Activated CD8-positive, alpha-beta memory T cell treated with anti-CD3 and anti-CD28 coated beads for 24 hours (primary cell): ENCODE data around the gene PASK.

Experiments
- DNase-seq: peaks from one replicate; pipeline ENCODE4 v3.0.0-alpha.2; 2020

PASK gene

DNA sequence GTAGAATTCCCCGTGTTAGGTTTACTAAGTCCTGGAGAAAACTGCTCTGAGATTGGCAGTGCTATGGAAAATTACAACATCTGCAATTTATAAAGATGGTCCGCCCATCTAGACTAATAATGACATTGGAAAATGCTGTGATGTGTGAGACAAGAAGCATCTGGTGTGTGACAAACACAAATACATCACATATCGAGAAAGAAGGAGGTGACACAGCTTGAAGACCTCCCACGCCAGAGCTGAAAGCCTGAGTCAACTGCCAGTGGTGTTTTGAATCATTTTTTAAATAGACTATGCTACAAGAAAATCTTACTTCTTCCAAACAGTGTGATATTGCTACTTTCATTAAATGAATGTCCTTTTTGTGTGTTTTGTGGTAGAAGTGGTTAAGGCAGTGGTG, 30.6 kb upstream of the PASK start:
- no peak for DNase-seq

DNA sequence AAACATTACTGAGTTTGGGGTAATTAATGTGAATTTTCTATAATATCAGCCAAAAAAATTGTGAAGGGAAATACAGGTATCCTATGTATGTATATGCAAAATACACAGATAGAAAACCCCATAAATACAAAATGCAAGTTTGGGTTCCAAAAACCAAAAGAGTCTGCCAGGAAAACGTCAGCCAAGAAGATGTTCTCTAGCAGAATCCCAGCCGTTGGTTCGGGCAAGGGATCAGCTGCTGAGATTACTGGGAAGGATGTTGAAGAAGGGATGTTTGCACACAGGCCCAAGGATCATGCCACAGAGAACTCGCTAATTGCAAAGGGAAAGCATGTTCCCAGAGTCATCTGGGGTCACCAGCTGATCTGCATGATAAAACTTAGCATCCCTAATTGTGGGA, 29.7 kb upstream of the PASK start:
- no peak for DNase-seq

DNA sequence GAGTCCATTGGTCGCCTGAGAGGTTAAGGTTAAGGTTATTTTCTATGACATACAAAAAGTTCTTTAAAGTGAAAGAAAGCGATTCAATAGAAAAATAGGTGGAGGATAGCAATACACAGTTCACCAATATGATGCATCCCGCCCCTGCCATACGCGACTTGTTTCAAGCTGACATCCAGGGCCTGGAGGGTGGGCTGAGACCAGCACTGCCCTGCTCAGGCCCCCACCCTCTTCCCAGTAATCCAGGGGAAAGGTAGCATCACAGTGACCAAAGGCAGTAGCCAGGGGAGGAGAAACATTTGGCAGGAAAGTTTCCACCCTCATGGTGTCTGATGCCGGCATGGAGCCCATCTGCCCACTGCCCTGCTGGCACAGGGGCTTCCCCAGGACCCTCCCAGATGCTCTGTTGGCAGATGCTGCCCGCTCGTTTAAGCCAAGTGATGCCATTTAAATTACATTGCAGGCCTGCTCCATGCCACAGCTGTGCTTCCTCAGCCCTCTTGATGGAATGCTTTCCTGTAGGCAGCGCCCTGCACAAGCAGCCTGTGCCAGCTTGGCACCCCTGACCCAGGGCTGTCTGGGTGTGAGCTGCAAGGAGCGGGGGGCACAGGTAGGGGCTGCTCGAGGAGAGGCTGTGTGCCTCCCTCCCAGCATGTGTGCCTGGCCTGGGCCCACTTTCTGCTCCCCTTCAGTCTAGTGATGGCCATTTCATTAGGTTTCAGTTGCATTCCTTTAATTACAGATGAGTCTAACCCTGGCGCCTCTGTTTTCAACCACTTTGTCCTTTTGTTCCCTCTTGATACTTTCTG, 28.5 kb upstream of the PASK start:
- no peak for DNase-seq

DNA sequence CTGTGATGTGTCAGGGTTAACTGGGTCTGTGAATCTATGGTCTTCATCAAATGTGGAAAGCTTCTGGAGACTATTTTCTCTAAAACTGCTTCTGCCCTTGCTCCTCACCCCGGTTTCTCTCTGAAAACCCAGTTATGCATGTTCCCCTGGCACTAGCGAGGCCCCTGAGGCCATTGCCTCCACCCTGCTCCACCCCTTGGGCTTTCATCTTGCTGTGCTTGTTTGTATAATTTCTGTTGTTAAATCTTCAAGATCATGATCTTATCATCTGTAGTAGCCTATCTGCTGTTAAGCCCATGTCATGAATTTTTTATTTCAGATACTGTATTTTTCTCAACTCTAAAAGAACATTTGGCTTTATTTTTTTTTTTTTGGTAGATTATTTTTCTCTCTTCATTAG, 24.3 kb upstream of the PASK start:
- DNase-seq, result no peak

DNA sequence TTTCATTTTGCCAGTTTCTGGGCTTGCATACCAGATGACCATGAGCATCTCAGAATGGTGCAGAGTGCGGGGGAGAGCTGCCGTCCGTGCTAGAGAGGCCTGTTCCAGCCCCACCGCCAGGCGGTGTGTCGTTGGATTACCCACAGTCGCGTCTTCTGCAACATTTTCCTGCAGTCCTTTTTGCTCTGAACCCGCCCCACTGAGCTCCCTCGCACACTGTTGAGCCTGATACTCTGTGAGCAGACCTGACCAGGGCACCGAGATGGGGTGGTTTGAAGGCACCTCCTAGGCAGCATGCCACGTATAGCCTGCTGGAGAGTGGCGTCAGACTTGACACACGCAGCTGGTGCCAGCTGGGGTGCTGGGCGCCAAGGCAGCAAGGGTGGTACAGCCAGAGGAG, 19.1 kb upstream of the PASK start:
- DNase-seq, result no peak

DNA sequence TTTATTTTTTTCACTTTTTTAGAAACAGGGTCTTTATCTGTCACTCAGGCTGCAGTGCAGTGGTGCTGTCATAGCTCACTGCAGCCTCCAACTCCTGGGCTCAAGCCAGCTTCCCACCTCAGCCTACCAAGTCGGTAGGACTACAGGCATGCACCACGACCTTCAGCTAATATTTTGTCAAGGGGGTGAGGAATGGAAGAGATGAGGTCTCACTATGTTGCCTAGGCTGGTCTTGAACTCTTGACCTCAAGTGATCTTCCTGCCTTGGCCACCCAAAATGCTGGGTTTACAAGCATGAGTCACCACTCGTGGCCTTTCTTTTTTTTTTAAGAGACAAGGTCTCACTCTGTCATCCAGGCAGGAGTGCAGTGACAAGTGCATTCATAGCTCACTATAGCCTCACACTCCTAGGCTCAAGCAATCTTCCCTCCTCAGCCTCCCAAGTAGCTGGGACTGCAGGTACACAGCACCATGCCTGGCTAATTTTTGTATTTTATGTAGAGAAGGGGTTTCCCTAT, 14.4 kb upstream of the PASK start:
- DNase-seq, result no peak

DNA sequence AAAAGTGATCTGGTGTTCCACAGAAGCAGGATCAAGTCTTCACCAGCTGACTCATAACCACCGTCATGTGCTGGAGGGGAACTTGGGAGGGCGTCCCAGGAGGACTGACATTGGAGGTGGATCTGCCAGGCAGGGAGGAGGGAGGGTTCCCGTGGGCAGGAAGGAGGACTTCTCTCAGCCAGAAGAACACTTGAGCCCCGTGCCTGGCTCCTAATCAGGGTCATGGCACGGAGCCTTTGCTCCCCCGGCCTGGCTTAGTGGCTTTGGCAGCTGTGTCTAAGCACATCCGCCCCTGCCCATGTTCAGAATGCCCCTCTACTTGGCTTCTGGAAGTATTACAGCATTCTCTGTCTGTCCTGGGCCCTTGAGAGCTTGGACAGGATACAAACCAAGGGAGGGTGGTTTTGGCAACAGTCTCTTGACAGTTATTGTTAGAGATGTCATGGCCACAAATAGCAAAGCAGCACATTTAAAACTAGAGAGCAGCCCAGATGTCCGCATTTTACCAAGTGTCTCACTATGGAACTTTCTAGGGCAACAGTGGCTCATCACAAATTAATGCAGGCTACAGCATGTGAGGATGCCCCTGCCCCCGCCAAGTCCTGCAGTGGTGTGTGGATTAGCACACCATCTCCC, 12.5 kb upstream of the PASK start:
- DNase-seq, result no peak

DNA sequence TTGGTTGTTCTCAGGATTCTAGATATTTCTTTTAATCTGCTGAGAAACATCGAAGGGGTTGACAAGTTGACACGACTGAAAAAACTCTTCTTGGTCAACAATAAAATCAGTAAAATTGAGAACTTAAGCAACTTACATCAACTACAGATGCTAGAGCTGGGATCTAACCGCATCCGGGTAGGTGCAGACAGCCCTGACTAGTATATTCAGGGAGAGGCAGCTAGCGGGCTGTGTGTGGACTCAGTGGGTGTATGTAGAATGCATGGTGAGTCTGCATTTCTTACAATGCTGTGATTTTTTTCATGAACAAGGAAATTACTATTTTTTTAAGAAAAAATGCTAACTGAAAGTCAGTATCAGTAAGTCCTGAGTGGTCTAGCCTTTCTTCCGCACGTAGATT, 11.0 kb upstream of the PASK start:
- DNase-seq, result no peak

DNA sequence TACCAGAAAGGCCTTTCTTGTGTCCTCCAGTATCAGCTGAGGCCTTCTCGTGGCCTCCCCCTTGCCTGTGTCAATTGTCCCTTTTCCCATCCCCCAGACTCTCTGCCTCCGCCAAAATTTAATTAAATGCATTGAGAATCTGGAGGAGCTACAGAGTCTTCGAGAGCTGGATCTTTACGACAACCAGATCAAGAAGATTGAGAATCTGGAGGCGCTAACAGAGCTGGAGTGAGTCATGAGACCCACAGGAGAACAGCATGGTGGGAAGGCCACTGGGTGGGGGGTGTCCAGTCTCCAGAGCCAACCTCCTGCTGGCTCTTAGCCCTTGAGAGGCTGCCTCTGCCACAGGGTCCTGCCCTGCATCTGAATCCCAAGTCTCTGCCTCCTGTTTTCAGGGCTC, 9.8 kb upstream of the PASK start:
- no peak for DNase-seq

DNA sequence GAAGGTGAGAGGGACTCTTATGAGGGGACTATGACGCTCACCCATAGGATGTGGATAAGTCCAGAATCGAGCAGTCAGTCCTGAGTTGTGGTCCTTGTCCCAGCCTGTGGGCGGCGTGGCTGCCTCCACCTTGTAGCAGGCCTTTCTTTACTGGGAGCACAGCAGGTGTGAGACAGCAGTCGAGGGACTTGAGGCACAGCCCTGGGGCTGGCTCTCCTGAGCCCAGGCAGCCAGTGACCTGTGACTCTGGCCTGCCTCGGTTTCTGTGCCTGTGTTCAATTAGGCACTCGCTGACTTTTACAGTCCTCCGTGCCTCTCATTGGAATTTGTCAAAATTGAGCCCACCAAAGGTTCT, 9.3 kb upstream of the PASK start:
- DNase-seq, result no peak

DNA sequence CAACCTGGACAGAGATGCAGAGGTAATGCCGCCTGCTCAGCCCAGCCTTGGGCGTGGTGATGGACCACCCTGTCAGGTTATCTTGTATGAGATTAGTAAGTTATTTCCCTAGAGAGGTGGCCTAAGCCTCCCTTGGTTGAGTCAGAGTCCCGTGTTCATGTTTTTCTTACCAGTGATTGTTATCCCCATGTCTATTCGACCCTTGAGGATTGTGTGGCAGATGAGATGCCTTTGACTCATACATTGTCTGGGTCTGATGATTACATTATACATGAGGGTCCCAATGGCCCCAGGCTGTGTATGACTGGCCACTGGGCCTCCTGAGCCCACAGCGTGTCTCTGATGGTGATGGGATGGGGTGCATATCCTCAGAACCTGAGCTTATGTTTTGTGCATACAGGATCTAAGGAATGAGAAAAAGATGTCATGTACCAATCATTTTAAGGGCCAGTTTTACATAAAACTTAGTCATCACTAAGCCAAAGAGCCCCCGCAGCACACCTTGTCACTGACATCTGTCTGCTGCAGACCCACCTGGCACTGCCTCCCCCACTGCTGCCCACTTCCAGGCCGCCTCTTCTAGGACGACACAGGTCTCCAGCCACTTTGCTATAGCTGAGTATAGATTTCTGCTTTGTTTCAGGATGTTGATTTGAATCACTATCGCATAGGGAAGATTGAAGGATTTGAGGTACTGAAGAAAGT, 8.7 kb upstream of the PASK start:
- DNase-seq, result no peak

DNA sequence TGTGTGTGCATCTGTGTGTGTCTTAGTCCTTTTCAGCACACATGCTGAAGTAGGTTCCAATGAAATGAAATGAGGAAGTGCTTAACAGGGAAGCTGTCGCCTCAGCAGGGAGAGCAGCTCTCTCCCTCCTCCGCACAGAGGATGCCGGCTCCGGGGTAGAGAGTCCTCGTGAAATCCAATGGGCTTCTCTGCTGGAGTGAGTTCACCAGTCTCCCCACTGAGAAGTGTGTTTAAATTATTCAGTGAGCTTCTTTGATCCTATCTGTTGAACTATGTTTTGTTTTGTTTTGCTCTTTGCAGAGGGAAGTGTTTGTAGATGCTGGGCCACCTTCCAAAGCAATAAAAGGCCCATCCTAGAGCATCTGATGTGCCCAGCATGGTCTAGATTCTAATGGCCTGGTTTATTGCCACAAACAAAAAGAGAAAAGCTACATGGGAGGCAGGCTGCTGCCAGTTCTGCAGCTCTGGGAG, 7.7 kb upstream of the PASK start:
- DNase-seq, result no peak

DNA sequence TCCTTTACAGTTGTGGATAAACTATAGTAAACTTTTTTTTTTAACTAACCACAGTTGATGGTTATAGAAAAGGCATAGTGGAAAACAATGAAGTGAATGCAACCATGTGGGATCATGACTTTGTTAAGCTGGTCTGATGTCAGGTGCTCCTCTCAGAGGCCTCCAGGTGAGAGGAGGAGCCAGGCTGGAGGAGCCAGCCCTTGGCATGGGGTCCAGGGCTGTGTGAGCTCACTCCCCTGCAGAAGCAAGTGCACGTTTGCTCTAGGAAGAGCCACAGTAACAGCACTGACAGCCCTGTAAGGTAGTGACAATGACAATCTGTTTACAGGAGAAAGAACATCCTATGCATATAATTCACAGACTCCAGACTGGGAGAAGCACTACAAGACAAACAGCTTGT, 6.7 kb upstream of the PASK start:
- no peak for DNase-seq

DNA sequence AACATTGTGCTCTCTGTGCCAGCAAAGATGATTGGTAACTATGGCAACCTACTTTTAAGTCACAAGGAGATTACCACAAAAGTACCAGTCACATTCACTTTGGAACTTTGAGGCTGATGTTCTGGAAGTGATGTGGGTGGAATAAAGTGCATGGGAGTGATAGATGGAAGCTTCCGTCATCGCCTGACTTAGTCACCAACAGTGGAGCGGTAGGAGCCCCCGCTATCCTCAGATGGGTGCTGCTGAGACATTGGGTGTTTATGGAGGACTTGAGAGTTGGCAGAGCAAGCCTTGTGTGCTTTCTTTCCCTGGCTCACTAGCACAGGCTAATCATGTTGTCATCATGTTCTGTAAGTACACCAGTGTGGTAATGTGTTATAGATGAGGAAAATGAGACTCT, 5.6 kb upstream of the PASK start:
- no peak for DNase-seq

DNA sequence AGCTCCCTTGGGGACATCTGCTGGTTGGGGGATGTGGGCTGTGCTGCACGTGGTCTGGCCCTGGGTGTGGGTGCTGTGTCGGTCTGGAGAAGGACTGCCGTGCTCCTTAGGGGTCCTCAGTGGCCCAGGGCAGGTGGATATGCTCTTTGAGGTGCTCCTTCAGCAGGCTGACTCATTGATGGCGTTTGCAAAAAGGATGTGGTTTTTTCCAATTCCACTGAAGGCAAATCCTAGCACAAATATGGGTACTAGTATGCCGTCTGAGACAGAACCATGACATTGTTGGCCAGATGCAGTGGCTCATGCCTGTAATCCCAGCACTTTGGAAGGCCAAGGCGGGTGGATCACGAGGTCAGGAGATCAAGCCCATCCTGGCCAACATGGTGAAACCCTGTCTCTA, 4.3 kb upstream of the PASK start:
- no peak for DNase-seq

DNA sequence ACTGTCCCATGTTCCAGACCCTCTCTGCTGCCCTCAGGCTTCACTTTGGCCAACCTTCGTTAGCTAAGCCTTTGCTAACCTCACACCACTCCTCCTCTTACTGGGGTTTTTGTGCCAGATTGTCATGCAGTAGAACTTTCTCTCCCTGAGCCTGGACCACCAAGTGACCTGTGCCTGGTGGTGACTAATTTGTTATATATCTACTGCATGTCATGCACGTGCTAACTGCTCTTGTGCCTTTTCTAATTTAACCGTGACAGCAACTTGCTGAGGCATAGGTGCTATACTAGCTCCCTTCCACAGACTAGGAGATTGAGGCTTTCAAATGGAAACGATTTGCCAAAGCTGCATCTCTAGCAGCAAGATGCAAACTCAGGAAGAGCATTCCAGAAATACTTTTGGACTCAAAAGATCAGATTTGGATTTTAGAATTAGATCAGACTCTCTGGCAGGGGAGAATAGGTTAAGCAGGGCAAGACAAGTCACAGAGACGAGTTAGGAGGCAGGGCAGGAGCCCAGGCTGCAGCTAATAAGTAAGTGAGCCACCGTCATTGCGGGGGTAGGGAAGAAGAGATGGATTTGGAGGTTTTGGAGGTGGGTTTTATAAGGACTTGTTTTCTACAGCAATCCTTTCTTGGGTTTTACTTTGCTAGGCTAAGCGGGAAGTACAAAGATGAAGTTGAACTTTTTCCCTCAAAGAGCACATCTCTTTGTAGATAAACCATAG, 2.8 kb upstream of the PASK start:
- DNase-seq, result no peak

DNA sequence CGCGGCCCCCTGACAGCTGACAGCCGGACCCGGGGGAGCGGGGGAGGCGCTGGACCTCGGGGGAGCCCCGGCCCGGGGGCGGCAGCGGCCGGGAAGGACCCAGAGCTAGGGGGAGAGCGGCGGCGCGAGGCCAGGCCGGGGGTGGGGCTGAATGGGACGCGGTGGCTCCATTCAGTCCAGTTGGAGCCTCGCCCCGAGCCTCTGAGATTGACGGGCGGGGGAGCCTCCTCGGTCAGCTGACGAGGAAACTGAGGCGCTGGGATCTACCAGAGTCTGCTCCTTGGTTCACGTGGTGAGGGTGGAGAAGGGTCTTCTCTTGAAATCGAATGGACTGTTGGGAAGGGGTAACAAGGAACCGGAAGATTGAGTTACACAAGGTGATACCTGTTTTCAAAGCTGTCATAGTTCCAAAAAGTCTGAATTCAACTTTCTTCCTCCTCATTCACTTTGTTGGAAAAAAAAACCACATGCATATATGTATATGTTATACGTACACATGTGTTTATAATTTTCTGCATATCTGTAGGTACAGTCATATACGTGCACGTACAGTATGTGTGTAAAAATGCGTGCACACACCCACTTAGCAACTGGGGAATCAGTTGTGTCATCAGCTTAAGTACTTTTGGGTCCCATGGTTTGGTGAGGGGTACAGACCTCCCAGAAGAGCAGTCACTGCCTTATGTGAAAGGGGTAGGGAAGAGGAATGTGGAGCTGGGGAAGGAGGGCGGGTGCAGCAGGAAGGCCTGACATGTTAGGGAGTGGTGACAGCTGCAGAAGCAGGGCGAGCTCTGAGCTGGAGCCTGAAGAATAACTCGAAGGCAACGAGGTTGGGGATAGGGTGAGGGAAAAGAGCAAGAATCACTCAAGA, 1.6 kb upstream of the PASK start:
- no peak for DNase-seq

DNA sequence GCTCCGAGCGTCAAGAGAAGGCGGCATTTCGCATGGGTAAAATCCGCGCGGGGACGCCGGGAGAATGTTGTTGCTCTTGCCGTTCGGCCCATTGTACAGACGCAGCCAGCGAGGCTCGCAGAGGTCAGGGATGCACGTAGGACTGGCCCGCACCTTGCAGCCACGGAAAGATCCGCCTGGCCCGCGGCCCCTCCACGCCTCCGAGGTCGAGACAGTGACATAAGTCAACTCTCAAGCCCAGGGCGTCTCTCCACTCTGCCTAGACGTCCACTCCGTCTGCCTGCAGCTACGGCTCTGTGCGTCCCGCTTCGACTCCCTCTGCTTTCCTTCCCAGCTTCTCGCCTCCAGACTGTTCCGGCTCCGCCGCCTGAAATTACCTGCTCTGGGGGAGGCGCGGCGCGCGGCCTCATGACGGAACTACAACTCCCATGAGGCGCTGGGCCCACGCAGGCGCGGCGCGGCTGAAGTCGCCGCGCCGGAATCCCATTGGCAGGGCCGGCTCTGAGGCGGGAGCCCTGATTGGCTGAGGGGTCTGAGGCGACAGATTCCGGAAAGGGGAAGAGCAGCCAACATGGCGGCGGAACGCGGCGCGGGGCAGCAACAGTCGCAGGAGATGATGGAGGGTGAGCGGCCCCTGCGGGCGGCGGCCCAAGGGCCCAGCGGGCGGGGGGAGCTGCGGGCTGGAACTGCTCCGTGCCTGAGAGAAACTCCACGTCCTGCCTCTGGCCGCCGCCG, 820 bp upstream of the PASK start, which contains the start of gene PPP1R7:
TSS of gene PPP1R7 (plus strand) at position 543 of the 735 bp plus-strand sequence. CDS start at position 572, 29 bp downstream.
- peak; percentile 94 for DNase-seq

DNA sequence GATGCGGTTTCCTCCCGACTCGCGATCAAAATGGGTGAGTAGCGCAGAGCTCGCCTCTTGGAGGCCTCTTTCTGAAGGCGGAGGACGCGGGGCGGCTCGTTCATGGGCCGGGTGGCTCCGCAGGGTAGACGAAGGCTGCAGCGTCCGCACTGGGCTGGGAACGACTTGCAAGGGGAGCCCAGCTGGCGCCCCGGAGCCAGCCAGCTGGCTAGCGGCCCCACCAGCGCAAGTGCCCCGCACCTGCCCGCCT, 328 bp upstream of the PASK start:
- DNase-seq, result no peak

DNA sequence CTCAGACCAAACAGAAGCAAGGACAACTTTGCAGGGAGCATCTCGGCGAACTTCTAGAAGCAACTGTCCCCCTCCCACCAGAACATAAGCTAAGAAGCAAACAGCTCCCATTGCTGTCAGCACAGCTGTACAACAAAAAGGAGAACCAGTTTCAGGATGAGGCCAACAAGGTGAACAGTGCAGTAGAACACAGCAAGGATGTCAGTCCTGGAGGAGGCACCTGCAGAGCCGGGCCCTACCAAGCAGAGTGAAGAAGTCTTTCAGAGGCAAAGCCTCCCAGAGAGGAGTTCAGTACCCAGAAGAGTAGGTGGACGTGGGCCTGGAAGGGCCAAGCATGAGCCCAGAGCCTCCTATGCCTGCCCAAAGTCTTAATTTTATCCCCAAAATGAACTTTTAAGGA, 1.0 kb downstream of the PASK start:
- DNase-seq, result no peak

DNA sequence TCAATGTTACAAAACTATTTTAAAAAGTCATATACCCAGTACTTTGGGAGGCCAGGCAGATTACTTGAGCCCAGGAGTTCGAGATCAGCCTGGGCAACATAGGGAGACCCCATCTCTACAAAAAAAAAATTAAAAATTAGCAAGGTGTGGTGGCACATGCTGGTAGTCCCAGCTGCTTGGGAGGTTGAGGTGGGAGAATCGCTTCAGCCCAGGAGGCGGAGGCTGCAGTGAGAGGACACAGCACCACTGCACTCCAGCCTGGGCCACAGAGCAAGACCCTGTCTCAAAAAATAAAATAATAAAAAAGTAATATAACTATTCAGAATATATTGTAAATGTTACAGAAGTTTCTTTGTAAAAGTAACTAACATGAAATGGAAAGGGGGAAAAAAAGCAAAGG, 1.9 kb downstream of the PASK start:
- DNase-seq, result no peak

DNA sequence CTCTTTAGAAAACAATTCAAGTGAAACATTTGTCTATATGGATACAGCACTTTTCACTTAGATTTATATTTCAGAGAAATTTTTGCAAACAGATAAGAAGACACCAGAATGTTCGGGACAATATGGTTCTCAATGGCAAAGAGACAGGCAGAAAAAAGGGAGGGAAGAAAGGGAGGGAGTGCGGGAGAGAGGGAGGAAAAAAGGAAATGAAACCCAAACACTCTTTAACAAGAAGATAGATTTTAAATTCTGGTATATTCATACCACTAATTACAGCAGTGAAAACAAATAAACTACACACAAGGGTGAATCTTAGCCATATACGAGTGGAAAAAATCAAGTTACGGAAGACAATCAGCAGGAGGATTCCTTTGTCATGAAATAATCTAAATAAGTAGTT, 3.0 kb downstream of the PASK start:
- no peak for DNase-seq
